ENCODE measurements around the gene HIF3A.

GRCh38 chr19:46303691-46304397, 7.0 kb downstream of the HIF3A start:
- TF ChIP-seq EZH2 (IDR thresholded peaks at IDR 0.05; ENCODE audit: insufficient read depth, low read length) (no peak), CTCF (IDR thresholded peaks at IDR 0.05; ENCODE audit: insufficient read depth, low read depth, low read length) (no peak)

All from astrocyte (in vitro differentiated cells and primary cell).